OCI-LY3 (cell line): ENCODE results near the gene SLC17A2.

Experiments
- EZH2phosphoT487 ChIP-seq: fragments of 200-600 bp; shearing (Covaris generic); IDR thresholded peaks from 2 replicates; pipeline ENCODE4 v1.6.1; 2018; ENCODE audit warnings: antibody characterized with exemption, mixed run types, low read depth
- TF ChIP-seq, protein P1 (sequence below): fragments of 200-600, 300-600 bp; sonication (generic); IDR thresholded peaks from 2 replicates; pipeline ENCODE4 v1.5.1; 2014; ENCODE audit warnings: antibody characterized with exemption, low read length, low read depth

DNA sequence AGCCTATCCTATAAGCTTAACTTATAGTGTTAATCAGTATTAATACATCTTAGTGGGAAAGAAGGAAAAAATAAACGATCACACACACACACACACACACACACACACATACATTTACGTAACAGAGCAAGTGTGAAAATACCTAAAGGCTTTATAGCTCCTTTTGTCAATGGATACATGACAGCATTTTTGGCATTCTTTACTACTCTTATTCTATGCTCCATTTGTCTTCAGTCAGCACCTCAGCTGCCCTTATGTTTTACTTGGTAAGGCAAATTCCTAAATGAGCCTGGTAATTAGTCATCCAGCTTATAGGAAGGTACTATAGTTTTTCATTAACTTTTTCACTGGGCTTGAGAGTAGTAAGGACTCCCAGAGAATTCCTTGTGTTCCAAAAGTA is 31.4 kb downstream of the SLC17A2 start:
- TF ChIP-seq, protein P1, sequence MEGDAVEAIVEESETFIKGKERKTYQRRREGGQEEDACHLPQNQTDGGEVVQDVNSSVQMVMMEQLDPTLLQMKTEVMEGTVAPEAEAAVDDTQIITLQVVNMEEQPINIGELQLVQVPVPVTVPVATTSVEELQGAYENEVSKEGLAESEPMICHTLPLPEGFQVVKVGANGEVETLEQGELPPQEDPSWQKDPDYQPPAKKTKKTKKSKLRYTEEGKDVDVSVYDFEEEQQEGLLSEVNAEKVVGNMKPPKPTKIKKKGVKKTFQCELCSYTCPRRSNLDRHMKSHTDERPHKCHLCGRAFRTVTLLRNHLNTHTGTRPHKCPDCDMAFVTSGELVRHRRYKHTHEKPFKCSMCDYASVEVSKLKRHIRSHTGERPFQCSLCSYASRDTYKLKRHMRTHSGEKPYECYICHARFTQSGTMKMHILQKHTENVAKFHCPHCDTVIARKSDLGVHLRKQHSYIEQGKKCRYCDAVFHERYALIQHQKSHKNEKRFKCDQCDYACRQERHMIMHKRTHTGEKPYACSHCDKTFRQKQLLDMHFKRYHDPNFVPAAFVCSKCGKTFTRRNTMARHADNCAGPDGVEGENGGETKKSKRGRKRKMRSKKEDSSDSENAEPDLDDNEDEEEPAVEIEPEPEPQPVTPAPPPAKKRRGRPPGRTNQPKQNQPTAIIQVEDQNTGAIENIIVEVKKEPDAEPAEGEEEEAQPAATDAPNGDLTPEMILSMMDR = no peak
- no peak for TF ChIP-seq EZH2phosphoT487
